ENCODE measurements around the gene CASTOR2.
"Not testable (repeated sequence)": the region's sequence is repeated elsewhere in the genome, so short reads cannot be mapped to it uniquely, and the experiment has no call there.

DNA sequence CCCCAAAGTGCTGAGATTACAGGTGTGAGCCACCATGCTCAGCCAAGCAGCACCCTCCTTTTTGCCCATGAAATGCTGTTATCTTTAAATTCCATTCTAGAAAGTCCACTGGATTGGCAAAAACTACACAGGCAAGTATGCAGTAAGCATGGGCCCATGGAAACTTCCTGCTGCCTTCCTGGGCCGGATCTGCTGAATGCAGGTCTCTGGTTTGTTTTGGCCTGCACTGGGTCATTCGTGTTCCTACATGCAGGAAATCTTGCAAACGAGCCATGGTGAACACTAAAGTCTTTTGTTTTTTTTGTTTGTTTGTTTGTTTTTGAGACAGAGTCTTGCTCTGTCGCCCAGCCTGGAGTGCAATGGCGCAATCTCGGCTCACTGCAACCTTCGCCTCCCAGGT is 7.9 kb downstream of the CASTOR2 start:
- TF ChIP-seq, protein P1, sequence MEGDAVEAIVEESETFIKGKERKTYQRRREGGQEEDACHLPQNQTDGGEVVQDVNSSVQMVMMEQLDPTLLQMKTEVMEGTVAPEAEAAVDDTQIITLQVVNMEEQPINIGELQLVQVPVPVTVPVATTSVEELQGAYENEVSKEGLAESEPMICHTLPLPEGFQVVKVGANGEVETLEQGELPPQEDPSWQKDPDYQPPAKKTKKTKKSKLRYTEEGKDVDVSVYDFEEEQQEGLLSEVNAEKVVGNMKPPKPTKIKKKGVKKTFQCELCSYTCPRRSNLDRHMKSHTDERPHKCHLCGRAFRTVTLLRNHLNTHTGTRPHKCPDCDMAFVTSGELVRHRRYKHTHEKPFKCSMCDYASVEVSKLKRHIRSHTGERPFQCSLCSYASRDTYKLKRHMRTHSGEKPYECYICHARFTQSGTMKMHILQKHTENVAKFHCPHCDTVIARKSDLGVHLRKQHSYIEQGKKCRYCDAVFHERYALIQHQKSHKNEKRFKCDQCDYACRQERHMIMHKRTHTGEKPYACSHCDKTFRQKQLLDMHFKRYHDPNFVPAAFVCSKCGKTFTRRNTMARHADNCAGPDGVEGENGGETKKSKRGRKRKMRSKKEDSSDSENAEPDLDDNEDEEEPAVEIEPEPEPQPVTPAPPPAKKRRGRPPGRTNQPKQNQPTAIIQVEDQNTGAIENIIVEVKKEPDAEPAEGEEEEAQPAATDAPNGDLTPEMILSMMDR (conservative IDR thresholded peaks at IDR 0.05 in 1 of 2, IDR thresholded peaks at IDR 0.05 in 1 of 2; ENCODE audit: extremely low read depth in 1 of 2, insufficient read depth in 1 of 2, low read depth in 1 of 2, low read length in 2 of 2): not testable (repeated sequence)
- not testable (repeated sequence) for TF ChIP-seq EZH2 (IDR thresholded peaks at IDR 0.05; ENCODE audit: borderline replicate concordance, low read length)
